ENCODE data around the gene LVRN.

The LVRN gene

DNA sequence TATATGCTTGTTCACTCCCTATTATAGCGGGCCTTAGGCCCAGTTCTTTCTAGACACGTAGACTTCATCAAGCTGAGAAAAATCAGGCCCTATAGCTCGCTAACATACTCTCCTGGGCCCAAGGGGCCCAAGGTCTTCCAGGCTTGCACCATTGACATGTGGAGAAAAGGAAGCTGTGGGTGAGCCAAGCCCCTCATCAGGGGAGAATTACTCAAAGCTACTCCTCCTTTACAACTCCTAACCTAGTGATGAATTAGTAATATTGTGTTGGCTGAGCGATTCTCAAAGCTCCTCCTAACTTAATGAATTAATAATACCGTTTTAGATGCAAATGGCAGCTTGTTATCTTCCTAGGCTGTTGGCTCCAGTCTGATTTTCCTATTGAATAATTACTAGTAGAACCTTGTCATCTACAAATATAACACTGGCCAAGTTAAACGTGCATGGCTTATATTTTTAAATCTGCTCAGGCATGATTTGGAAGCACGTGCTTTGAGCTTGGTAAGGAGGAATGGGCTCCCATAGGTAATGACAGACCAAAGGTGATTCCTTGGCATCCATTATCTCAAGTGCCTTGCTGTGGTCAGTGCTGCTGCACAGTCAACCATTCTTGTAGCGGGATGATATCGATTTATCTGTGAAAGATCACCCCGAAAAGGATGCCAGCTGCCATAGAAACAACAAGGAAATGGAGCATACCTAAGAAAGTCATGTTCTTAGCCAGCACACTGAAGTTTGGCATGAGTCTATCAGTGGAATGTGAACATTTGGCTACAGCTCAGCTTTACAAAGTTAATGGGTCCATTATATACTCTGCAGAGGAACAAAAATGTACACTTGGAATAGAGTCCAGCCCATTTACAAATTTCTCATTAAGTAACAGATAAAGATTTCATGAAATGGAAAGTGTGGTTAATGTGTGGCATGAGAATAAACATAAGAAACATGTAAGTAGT lies 23.8 kb downstream of the LVRN start:
- H3K36me3 ChIP-seq (replicated peaks; ENCODE audit: low read depth, low read length), result no peaks in the 10 kb centered on the region
- no peaks in the 10 kb centered on the region for H3K79me2 ChIP-seq (ENCODE audit: low read length)
- H3K27ac ChIP-seq (ENCODE audit: low read length), result no peak overlapping the region
- TF ChIP-seq CTCF (IDR thresholded peaks at IDR 0.05; ENCODE audit: low read depth, low read length) (no peak), EZH2phosphoT487 (IDR thresholded peaks at IDR 0.05; ENCODE audit: low read depth) (no peak)
- peaks cover 6% of the 10 kb centered on the region for H3K4me1 ChIP-seq (ENCODE audit: low read length)
- no peak overlapping the region for H3K4me2 ChIP-seq (ENCODE audit: low read length)
- H3K27me3 ChIP-seq (ENCODE audit: low read depth, low read length), result no peaks in the 10 kb centered on the region
- no peak overlapping the region for H3K9ac ChIP-seq (ENCODE audit: low read length)
- no peaks in the 10 kb centered on the region for H4K20me1 ChIP-seq (ENCODE audit: insufficient read depth, low read length)
- no peak overlapping the region for H3K4me3 ChIP-seq (ENCODE audit: low read length)
- no peaks in the 10 kb centered on the region for H3K9me3 ChIP-seq (ENCODE audit: insufficient read depth, low read length)
- no peak overlapping the region for H2AFZ ChIP-seq (ENCODE audit: low read depth, low read length)

GRCh38 chr5:115988002-115988401 lies 25.7 kb downstream of the LVRN start:
- H4K20me1 ChIP-seq (ENCODE audit: insufficient read depth, low read length), result no peaks in the 10 kb centered on the region
- no peaks in the 10 kb centered on the region for H3K36me3 ChIP-seq (replicated peaks; ENCODE audit: low read depth, low read length)
- H3K4me2 ChIP-seq (ENCODE audit: low read length), result no peak overlapping the region
- H3K27ac ChIP-seq (ENCODE audit: low read length), result no peak overlapping the region
- H3K79me2 ChIP-seq (ENCODE audit: low read length), result no peaks in the 10 kb centered on the region
- H2AFZ ChIP-seq (ENCODE audit: low read depth, low read length), result no peak overlapping the region
- no peak overlapping the region for H3K9ac ChIP-seq (ENCODE audit: low read length)
- no peaks in the 10 kb centered on the region for H3K27me3 ChIP-seq (ENCODE audit: low read depth, low read length)
- H3K4me3 ChIP-seq (ENCODE audit: low read length), result no peak overlapping the region
- no peak for TF ChIP-seq CTCF (IDR thresholded peaks at IDR 0.05; ENCODE audit: low read depth, low read length)
- no peak for TF ChIP-seq EZH2phosphoT487 (IDR thresholded peaks at IDR 0.05; ENCODE audit: low read depth)
- no peaks in the 10 kb centered on the region for H3K9me3 ChIP-seq (ENCODE audit: insufficient read depth, low read length)
- H3K4me1 ChIP-seq (ENCODE audit: low read length), result no peaks in the 10 kb centered on the region

DNA sequence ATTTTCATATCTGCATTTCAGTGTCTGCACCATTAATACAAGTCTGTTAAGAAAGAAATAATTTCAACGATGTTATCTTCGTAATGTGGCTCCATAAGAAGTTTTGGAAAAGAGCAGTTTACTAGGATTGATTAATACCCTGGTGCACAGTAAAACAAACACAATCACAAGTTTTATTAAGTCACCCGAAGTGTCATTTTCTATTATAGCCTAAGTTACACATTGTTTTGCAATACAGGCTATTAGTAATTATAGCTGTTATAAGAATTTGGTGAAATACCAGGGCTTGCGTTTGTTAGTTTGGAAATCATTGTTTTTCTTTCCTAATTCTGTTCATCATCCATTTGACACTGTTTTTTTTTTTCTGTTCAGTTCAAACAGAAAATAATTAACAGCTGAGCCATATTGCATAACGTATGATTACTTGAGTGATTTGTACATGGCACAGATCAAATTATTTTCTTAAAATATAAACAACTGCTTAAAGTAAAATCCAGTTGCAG lies 30.6 kb downstream of the LVRN start:
- Histone ChIP-seq H3K27ac (ENCODE audit: low read length) (no peak overlapping the region), H2AFZ (ENCODE audit: low read depth, low read length) (no peak overlapping the region), H3K4me2 (ENCODE audit: low read length) (no peak overlapping the region), H3K9me3 (ENCODE audit: insufficient read depth, low read length) (no peaks in the 10 kb centered on the region), H3K4me3 (ENCODE audit: low read length) (no peak overlapping the region), H3K36me3 (replicated peaks; ENCODE audit: low read depth, low read length) (no peaks in the 10 kb centered on the region), H4K20me1 (ENCODE audit: insufficient read depth, low read length) (no peaks in the 10 kb centered on the region), H3K4me1 (ENCODE audit: low read length) (no peaks in the 10 kb centered on the region), H3K9ac (ENCODE audit: low read length) (no peak overlapping the region), H3K27me3 (ENCODE audit: low read depth, low read length) (no peaks in the 10 kb centered on the region), H3K79me2 (ENCODE audit: low read length) (no peaks in the 10 kb centered on the region)
- TF ChIP-seq EZH2phosphoT487 (IDR thresholded peaks at IDR 0.05; ENCODE audit: low read depth) (no peak), CTCF (IDR thresholded peaks at IDR 0.05; ENCODE audit: low read depth, low read length) (no peak)

DNA sequence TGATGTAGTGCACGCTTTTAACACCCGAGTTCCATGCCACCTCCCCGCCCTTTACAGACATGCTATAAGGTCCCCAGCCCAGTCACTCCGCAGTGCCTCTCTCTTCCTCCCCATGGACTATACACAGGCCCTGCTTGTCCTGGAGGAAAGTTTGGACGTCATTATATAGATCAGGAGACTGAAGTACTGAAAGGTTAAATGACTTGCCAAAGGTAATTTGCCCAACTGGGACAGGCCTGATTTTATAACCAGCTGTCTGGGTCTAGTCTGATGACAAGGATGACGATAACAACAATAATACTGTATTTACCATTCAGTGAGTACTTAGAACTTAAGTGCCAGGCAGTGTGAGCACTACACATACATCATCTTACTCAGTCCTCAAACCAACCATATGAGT lies 33.1 kb downstream of the LVRN start:
- no peak overlapping the region for H2AFZ ChIP-seq (ENCODE audit: low read depth, low read length)
- no peaks in the 10 kb centered on the region for H3K4me1 ChIP-seq (ENCODE audit: low read length)
- no peak overlapping the region for H3K4me2 ChIP-seq (ENCODE audit: low read length)
- H3K27ac ChIP-seq (ENCODE audit: low read length), result no peak overlapping the region
- no peak overlapping the region for H3K4me3 ChIP-seq (ENCODE audit: low read length)
- TF ChIP-seq EZH2phosphoT487 (IDR thresholded peaks at IDR 0.05; ENCODE audit: low read depth) (no peak), CTCF (IDR thresholded peaks at IDR 0.05; ENCODE audit: low read depth, low read length) (no peak)
- no peaks in the 10 kb centered on the region for H3K36me3 ChIP-seq (replicated peaks; ENCODE audit: low read depth, low read length)
- H4K20me1 ChIP-seq (ENCODE audit: insufficient read depth, low read length), result no peaks in the 10 kb centered on the region
- no peak overlapping the region for H3K9ac ChIP-seq (ENCODE audit: low read length)
- no peaks in the 10 kb centered on the region for H3K27me3 ChIP-seq (ENCODE audit: low read depth, low read length)
- no peaks in the 10 kb centered on the region for H3K9me3 ChIP-seq (ENCODE audit: insufficient read depth, low read length)
- H3K79me2 ChIP-seq (ENCODE audit: low read length), result no peaks in the 10 kb centered on the region
